ENCODE data around the gene AARS1.
A peak's percentile ranks its signal among the peaks of the same experiment; 100 is the strongest.

Gene AARS1

GRCh38 chr16:70252355-70252988 is 36.8 kb downstream of the AARS1 start:
- Histone ChIP-seq H3K27ac (ENCODE audit: extremely low read depth, low read depth, low read length) (no peak overlapping the region), H3K36me3 (ENCODE audit: control insufficient read depth in 2 of 2, insufficient read depth in 1 of 2, low read length in 2 of 2) (peaks cover 24 to 65% of the 10 kb centered on the region in 2 experiments; a peak in 2 of 3 replicates), H3K4me3 (ENCODE audit: low read depth, low read length) (no peak overlapping the region), H3K4me1 (ENCODE audit: control insufficient read depth, insufficient read depth, low read length) (no peaks in the 10 kb centered on the region), H3K9me3 (ENCODE audit: control insufficient read depth, insufficient read depth, low read depth, low read length) (no peaks in the 10 kb centered on the region)
- ChIA-PET POLR2A (interaction anchor here (0.8 to 2.3 kb wide), 9 partner anchors 11 to 273 kb away, joined by 3 to 17 read pairs (median 4); partner anchors contain the start of gene AARS1), CTCF (interaction anchor here (0.6 to 3.4 kb wide), 17 partner anchors 10 to 1241 kb away, joined by 3 to 24 read pairs (median 4); no protein-coding TSS in a partner anchor)
- TF ChIP-seq SCRT2 (tag by site-specific recombination; IDR thresholded peaks at IDR 0.05) (peak; percentile 51; the same call in 1 of the 2 replicates), CTCF (tag by site-specific recombination; IDR thresholded peaks at IDR 0.05) (peak; percentile 65; the same call in 1 of the 2 replicates), ZBTB44 (tag by site-specific recombination; IDR thresholded peaks at IDR 0.05) (peak; percentile 66), YY2 (tag by site-specific recombination; IDR thresholded peaks at IDR 0.05) (0 out of 2 replicates have a peak, but pooled peaks have one; percentile 11), ZNF146 (tag by site-specific recombination; IDR thresholded peaks at IDR 0.05) (no peak), ZNF639 (tag by site-specific recombination; IDR thresholded peaks at IDR 0.05) (no peak), ZNF10 (tag by site-specific recombination; IDR thresholded peaks at IDR 0.05) (peak; percentile 32; the same call in 1 of the 2 replicates), ZNF830 (tag by site-specific recombination; IDR thresholded peaks at IDR 0.05; ENCODE audit: low read depth) (no peak), ZNF2 (tag by site-specific recombination; IDR thresholded peaks at IDR 0.05) (peak; percentile 64; the same call in 1 of the 2 replicates), ZEB2 (tag by site-specific recombination; IDR thresholded peaks at IDR 0.05) (0 out of 2 replicates have a peak, but pooled peaks have one; percentile 9), ZNF366 (tag by site-specific recombination; conservative IDR thresholded peaks at IDR 0.05) (peak; percentile 19; the same call in 1 of the 2 replicates), ZNF239 (tag by site-specific recombination; IDR thresholded peaks at IDR 0.05) (peak; percentile 43; the same call in 1 of the 2 replicates), ZNF274 (IDR thresholded peaks at IDR 0.05; ENCODE audit: low read length) (no peak), ZNF274 (tag by site-specific recombination; IDR thresholded peaks at IDR 0.05; ENCODE audit: borderline replicate concordance) (no peak), ZBTB17 (tag by site-specific recombination; IDR thresholded peaks at IDR 0.05) (peak; percentile 51), IKZF3 (tag by site-specific recombination; IDR thresholded peaks at IDR 0.05) (peak; percentile 38; the same call in 1 of the 2 replicates), ZNF23 (tag by site-specific recombination; IDR thresholded peaks at IDR 0.05; ENCODE audit: borderline replicate concordance) (no peak), SCRT1 (tag by site-specific recombination; IDR thresholded peaks at IDR 0.05; ENCODE audit: borderline replicate concordance) (no peak)

- Histone ChIP-seq H3K4me1 (ENCODE audit: control insufficient read depth, insufficient read depth, low read length) (no peaks in the 10 kb centered on the region), H3K9me3 (ENCODE audit: control insufficient read depth, insufficient read depth, low read depth, low read length) (no peaks in the 10 kb centered on the region), H3K27ac (ENCODE audit: extremely low read depth, low read depth, low read length) (peak within 1 kb of the TSS; percentile 95), H3K36me3 (ENCODE audit: control insufficient read depth in 2 of 2, insufficient read depth in 1 of 2, low read length in 2 of 2) (peaks cover 18 to 59% of the 10 kb centered on the region in 2 experiments; a peak in 2 of 3 replicates), H3K4me3 (ENCODE audit: low read depth, low read length) (peak within 1 kb of the TSS; percentile 58)
- POLR2A ChIA-PET: interaction anchor here (0.8 to 2.3 kb wide), 9 partner anchors 11 to 274 kb away, joined by 3 to 17 read pairs (median 4); partner anchors contain the start of gene AARS1
- CTCF ChIA-PET: interaction anchor here (0.6 to 3.4 kb wide), 16 partner anchors 10 to 1377 kb away, joined by 3 to 24 read pairs (median 4); no protein-coding TSS in a partner anchor
- TF ChIP-seq HOXC10 (CRISPR knock-in tag; IDR thresholded peaks at IDR 0.05) (0 out of 2 replicates have a peak, but pooled peaks have one; percentile 91), ZNF416 (tag by site-specific recombination; IDR thresholded peaks at IDR 0.05) (no peak), ZBTB44 (tag by site-specific recombination; IDR thresholded peaks at IDR 0.05) (peak; percentile 39; the same call in 1 of the 2 replicates), ZNF785 (tag by site-specific recombination; IDR thresholded peaks at IDR 0.05) (no peak), ZNF747 (tag by site-specific recombination; IDR thresholded peaks at IDR 0.05) (no peak), ZNF174 (tag by site-specific recombination; IDR thresholded peaks at IDR 0.05) (no peak), ZNF350 (tag by site-specific recombination; IDR thresholded peaks at IDR 0.05) (no peak), SP3 (tag by site-specific recombination; IDR thresholded peaks at IDR 0.05) (peak; percentile 32; the same call in 1 of the 2 replicates), HOXD13 (CRISPR knock-in tag; IDR thresholded peaks at IDR 0.05; ENCODE audit: borderline replicate concordance) (no peak), ZBTB48 (tag by site-specific recombination; IDR thresholded peaks at IDR 0.05) (0 out of 2 replicates have a peak, but pooled peaks have one; percentile 36), KLF10 (tag by site-specific recombination; IDR thresholded peaks at IDR 0.05) (no peak)
These were observed 37.5 kb downstream of the AARS1 start, which contains the start of gene EXOSC6 for GRCh38 chr16:70251629-70252354. EXOSC6 (minus strand) TSS chr16:70251940; CDS start chr16:70251900, 40 bp downstream.

All from HEK293 (cell line).